DND-41 (cell line): Measurements from ENCODE around the gene KCNMA1.

ENCODE experiments used
- CTCF ChIP-seq: IDR thresholded peaks from 2 replicates; pipeline ENCODE4 v1.5.1; 2012; ENCODE audit warnings: borderline replicate concordance, low read length, moderate library complexity, mild to moderate bottlenecking; ENCODE audit not compliant: poor library complexity, severe bottlenecking; ENCODE audit errors: extremely low read depth
- EZH2 ChIP-seq: IDR thresholded peaks from 3 replicates; pipeline ENCODE4 v1.6.1; 2012; ENCODE audit warnings: borderline replicate concordance, low read depth, mild to moderate bottlenecking, moderate library complexity, low read length, inconsistent platforms; ENCODE audit not compliant: severe bottlenecking

- TF ChIP-seq CTCF: no peak
- TF ChIP-seq EZH2: no peak
Observed at GRCh38 chr10:76971547-76972170, 665.9 kb downstream of the KCNMA1 start.
